Measurements from ENCODE around the gene IFT57. TPM values are rescaled to one million over a fixed set of nuclear protein-coding genes. Genes with fewer than 3 reads are reported as not detected.

The IFT57 gene
- total RNA-seq, 1 donor from 2014 or later, result 31.4 TPM

DNA sequence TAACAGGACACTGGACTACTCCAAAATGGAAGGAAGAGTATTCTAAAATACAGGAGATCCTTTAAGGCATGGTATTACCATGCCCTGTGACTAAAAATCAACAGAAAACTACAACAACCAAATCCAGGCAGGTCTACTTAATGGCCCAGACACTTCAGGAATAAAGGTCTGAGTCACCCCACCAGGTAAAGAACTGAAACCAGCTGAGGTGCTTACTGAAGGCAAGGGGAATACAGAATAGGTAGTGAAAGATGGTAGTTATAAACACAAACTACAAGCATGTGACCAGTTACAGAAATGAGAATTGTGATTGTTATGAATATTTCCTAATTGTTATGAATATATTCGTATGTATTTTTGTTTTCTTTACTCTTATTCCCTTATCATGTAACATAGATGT lies 13.4 kb downstream of the IFT57 start:
- TF ChIP-seq, protein P1, sequence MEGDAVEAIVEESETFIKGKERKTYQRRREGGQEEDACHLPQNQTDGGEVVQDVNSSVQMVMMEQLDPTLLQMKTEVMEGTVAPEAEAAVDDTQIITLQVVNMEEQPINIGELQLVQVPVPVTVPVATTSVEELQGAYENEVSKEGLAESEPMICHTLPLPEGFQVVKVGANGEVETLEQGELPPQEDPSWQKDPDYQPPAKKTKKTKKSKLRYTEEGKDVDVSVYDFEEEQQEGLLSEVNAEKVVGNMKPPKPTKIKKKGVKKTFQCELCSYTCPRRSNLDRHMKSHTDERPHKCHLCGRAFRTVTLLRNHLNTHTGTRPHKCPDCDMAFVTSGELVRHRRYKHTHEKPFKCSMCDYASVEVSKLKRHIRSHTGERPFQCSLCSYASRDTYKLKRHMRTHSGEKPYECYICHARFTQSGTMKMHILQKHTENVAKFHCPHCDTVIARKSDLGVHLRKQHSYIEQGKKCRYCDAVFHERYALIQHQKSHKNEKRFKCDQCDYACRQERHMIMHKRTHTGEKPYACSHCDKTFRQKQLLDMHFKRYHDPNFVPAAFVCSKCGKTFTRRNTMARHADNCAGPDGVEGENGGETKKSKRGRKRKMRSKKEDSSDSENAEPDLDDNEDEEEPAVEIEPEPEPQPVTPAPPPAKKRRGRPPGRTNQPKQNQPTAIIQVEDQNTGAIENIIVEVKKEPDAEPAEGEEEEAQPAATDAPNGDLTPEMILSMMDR (IDR thresholded peaks at IDR 0.05; ENCODE audit: unreplicated experiment), result no peak
- DNase-seq (ENCODE audit: low spot score), result no peak
- Mint-ChIP-seq H3K4me1 (ENCODE audit: unreplicated experiment) (no peaks in the 10 kb centered on the region), H3K4me3 (ENCODE audit: unreplicated experiment) (no peak overlapping the region), H3K36me3 (ENCODE audit: low read depth, unreplicated experiment) (peaks cover 16% of the 10 kb centered on the region), H3K27ac (ENCODE audit: unreplicated experiment) (no peak overlapping the region), H3K27me3 (ENCODE audit: unreplicated experiment) (no peaks in the 10 kb centered on the region), H3K9me3 (ENCODE audit: unreplicated experiment) (no peaks in the 10 kb centered on the region)

DNA sequence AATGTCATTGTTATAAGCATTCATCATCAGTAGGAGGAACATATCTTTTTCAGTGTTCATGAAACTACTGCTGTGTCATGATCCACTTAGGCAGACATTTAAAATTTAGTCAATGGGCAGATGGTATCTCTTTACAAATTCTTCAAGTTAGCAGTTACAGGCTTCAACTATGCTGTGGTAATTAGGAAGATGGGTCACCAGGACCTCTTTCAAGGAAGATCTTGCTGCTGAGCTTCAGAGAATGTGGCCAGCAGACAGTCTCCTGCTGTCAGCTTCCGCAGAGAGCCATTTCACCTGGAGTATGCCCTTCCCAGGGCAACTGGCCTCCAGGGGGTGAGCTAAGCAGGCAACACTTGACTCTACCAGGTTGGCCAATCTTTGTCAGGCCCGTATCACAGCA lies 19.4 kb downstream of the IFT57 start:
- DNase-seq (ENCODE audit: low spot score), result no peak
- TF ChIP-seq, protein P1 (IDR thresholded peaks at IDR 0.05; ENCODE audit: unreplicated experiment), result no peak
- H3K27ac Mint-ChIP-seq (ENCODE audit: unreplicated experiment), result no peak overlapping the region

DNA sequence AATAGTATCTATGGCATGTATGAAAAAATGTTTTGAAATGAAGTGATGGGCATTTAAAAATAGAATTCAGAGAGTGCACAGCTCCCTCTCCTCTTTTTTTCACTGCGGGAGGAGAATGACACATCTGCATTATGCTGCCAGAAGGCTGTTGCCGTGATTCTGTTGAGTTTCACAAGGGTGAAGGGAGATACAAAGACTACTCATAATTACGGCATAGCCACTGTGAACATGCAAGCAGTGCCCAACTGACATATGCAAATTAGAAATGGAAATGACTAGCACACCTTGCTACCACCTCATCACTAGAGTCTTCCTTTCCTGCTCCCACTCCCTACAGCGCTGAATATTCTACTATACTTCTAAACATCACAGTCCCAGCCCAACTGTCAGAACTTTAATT lies 20.1 kb downstream of the IFT57 start:
- Mint-ChIP-seq H3K9me3 (ENCODE audit: unreplicated experiment) (no peaks in the 10 kb centered on the region), H3K27me3 (ENCODE audit: unreplicated experiment) (no peaks in the 10 kb centered on the region), H3K4me3 (ENCODE audit: unreplicated experiment) (no peak overlapping the region)

More for the DNA sequence above, 19.4 kb downstream of the IFT57 start:
- Mint-ChIP-seq H3K36me3 (ENCODE audit: low read depth, unreplicated experiment) (no peaks in the 10 kb centered on the region), H3K9me3 (ENCODE audit: unreplicated experiment) (no peaks in the 10 kb centered on the region), H3K27me3 (ENCODE audit: unreplicated experiment) (no peaks in the 10 kb centered on the region), H3K4me1 (ENCODE audit: unreplicated experiment) (no peaks in the 10 kb centered on the region), H3K4me3 (ENCODE audit: unreplicated experiment) (no peak overlapping the region)

DNA sequence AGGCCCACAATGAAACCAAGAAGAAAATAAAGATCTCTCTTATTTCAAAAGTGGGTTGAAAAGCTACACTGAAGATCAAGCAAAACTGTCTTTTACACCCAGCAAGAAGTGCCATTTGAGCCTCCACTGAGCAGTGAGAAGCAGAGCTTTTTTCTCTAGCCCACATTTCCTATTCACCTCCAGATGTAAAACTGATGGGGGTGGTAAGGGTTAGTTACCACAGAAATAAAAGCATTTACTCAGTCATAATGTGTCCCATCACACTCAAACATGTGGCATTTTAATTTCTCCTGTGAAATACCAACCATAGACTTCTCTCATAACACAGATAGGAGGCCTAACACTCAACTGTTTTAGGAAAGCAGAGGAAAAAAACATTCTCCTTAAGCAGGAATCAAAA lies 21.0 kb downstream of the IFT57 start:
- TF ChIP-seq, protein P1 (IDR thresholded peaks at IDR 0.05; ENCODE audit: unreplicated experiment), result no peak
- no peaks in the 10 kb centered on the region for H3K27me3 Mint-ChIP-seq (ENCODE audit: unreplicated experiment)
- no peak for DNase-seq (ENCODE audit: low spot score)
- no peak overlapping the region for H3K27ac Mint-ChIP-seq (ENCODE audit: unreplicated experiment)
- no peak overlapping the region for H3K4me3 Mint-ChIP-seq (ENCODE audit: unreplicated experiment)
- H3K4me1 Mint-ChIP-seq (ENCODE audit: unreplicated experiment), result no peaks in the 10 kb centered on the region
- H3K36me3 Mint-ChIP-seq (ENCODE audit: low read depth, unreplicated experiment), result no peaks in the 10 kb centered on the region
- H3K9me3 Mint-ChIP-seq (ENCODE audit: unreplicated experiment), result no peaks in the 10 kb centered on the region

More for the DNA sequence above, 20.1 kb downstream of the IFT57 start:
- no peak for DNase-seq (ENCODE audit: low spot score)
- H3K36me3 Mint-ChIP-seq (ENCODE audit: low read depth, unreplicated experiment), result no peaks in the 10 kb centered on the region
- no peak overlapping the region for H3K27ac Mint-ChIP-seq (ENCODE audit: unreplicated experiment)
- H3K4me1 Mint-ChIP-seq (ENCODE audit: unreplicated experiment), result no peaks in the 10 kb centered on the region
- TF ChIP-seq, protein P1 (IDR thresholded peaks at IDR 0.05; ENCODE audit: unreplicated experiment), result no peak

DNA sequence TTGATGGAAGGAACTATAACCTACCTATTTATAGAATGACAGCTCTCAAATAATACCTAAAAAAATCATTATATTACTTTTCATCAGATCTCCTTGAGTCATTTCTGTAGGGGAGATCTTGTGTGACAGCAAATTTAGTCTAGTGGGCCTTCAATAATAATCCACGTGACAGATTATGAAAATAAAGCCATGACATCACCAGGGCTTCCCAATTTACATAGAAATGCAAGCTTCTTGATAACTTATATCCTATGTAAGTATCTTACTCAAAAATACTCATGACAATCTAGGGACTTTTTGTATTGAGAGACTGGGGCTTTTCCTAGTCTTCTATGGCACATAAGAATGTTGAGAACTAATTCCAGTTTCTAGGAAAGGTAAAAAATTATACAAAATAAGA lies 21.6 kb downstream of the IFT57 start:
- H3K4me1 Mint-ChIP-seq (ENCODE audit: unreplicated experiment), result no peaks in the 10 kb centered on the region
- no peak overlapping the region for H3K4me3 Mint-ChIP-seq (ENCODE audit: unreplicated experiment)

More for the DNA sequence above, 21.6 kb downstream of the IFT57 start:
- Mint-ChIP-seq H3K9me3 (ENCODE audit: unreplicated experiment) (no peaks in the 10 kb centered on the region), H3K36me3 (ENCODE audit: low read depth, unreplicated experiment) (no peaks in the 10 kb centered on the region), H3K27me3 (ENCODE audit: unreplicated experiment) (no peaks in the 10 kb centered on the region), H3K27ac (ENCODE audit: unreplicated experiment) (no peak overlapping the region)
- TF ChIP-seq, protein P1 (IDR thresholded peaks at IDR 0.05; ENCODE audit: unreplicated experiment), result no peak
- DNase-seq (ENCODE audit: low spot score), result no peak

Data from endothelial cell (in vitro differentiated cells).